GM21447 (cell line): ENCODE results near the gene CEBPA.

Experiments
- ATAC-seq: cut with Tn5 transposase; IDR thresholded peaks from one replicate; pipeline ENCODE4 v1.9.1; 2021; ENCODE audit not compliant: unreplicated experiment

The CEBPA gene

DNA sequence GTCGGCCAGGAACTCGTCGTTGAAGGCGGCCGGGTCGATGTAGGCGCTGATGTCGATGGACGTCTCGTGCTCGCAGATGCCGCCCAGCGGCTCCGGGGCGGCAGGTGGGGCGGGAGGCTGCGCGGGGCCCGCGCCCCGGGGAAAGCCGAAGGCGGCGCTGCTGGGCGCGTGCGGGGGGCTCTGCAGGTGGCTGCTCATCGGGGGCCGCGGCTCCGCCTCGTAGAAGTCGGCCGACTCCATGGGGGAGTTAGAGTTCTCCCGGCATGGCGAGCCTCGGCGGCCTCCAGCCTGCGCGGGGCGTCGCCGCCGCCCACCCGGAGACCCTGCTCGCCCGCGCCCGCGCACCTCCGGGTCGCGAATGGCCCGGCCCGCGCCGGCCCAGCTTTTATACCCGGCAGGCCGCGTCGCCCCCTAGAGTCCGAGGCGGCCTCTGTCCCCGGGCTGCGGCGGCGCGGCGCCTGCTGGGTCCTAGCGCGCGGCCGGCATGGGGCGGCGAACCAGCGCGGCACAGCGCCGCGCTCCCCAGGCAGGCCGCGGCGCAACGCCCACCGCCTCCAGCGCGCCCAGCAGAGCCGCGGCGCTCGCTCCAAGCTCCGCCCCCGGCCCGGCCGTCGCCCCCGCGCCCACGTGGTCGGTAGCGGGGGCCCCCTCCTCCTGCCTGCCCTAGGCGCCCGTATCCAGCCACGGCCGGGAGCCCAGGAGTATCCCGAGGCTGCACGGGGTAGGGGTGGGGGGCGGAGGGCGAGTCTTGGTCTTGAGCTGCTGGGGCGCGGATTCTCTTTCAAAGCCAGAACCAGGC is at the start of gene CEBPA:
Gene CEBPA (minus strand): TSS at position 360 of the 799 bp plus-strand sequence. CDS start 120 bp downstream, at position 240.
- ATAC-seq, result peak; percentile 83

- no peak for ATAC-seq
Measured at GRCh38 chr19:33350538-33351309, 48.4 kb upstream of the CEBPA start.

DNA sequence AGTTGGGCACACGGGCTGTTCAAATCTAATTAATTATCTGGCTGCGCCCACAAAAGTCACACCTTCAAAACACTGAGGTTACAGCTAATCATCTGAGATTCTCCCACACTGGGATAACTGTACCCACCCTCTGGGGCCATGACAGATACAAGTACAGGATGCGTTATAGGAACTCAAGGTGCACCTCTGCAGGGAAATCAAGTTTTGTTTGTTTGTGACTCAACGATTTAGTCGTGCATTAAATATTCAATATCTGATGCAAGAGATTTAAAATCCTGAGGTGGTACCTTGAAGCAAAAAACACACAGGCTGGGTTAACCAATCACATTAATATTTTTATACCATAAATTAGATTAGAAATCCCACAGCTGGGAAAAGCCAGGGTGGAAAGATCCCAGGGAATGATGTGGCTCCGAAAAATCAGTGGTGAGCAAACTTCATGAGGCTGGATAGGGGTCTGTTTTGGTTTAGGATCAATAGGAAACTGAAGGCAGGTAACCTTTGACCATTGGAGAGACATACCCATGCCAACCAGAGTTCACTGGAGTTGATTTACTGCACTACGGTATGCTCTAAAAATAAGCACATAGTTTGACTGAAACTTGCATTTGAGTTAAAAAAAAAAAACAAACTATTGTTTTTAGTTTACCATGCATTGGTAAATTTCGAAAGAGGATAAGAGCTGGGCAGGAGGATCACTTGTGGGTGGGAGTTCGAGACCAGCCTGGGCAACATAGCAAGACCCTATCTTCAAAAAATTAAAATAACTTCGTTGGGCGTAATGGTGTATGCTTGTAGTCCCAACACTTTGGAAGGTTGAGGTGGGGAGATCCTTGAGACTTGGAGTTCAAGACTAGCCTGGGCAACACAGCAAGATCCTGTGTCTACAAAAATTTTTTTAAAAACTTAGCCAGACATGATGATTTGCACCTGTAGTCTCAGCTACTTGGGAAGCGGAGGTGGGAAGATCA is 47.3 kb upstream of the CEBPA start:
- no peak for ATAC-seq

GRCh38 chr19:33348301-33349010 is 46.1 kb upstream of the CEBPA start:
- no peak for ATAC-seq

- no peak for ATAC-seq
Measured at GRCh38 chr19:33347300-33347699, 45.0 kb upstream of the CEBPA start.

GRCh38 chr19:33346665-33347064 is 44.3 kb upstream of the CEBPA start:
- ATAC-seq, result no peak

DNA sequence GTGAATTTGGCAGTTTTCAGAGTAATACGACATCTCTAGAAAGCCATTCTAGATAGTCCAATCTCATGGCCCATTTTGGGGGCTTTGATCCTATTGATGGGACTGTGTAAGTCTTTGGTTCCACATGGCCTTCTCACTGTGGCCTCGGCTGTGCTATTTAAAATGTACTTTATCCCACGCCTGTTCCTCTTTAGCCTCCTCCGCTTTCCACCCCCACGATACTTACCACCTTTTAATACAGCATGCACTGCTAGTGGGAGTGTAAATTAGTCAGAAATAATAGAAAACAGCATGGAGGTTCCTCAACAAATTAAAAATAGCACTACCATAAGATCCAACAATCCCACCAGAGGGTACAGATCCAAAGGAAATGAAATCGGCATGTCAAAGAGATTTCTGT is 42.8 kb upstream of the CEBPA start:
- ATAC-seq, result no peak

DNA sequence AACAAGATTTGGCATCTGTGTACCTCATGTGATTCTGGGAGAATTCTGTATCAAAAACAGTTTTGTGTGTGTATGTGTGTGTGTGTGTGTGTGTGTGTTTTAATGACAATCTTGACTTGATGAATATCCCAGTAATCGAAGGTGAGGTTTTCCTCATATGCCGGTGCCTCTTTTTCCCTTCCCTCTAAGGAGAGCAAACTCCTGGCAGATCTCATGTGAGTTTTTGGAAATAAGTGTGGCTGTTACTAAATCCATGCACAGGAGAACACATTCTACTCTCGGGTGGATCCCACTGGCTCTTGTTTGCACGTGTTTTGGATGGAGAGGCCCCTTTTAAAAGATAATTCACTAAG is 42.2 kb upstream of the CEBPA start:
- no peak for ATAC-seq

DNA sequence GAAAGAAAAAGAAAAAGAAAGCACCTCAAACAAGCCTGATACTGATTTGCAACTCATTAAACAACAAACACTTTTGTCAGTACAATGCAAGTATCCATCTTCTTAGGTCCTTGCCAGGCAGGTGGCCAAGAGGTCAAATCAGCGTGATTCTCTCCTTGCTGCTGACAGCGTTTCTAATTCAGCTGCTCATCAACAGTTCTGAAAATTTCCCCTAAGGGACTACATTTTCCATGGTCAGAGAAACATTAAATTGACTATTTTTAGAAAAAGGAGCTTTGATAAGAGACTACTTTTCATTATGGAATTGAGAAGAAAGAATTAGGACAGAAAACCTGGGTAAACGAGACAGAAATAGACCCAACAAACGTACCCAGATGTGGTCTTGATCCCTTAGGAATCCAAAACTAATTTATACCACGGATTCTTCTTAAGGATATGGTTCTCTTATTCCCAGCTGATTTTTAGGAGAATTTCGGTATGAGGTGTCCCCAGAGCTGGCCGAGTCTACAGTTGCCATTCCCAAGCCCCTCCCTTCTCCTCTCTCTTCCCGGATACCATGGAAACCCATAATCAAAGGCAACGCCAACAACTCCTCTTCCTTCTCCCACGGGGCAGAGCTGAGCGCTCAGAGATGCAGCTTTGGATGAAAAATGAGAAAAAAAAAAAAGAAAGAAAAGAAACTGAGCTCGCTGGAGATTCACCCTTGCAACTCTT is 41.7 kb upstream of the CEBPA start:
- no peak for ATAC-seq

GRCh38 chr19:33343301-33343700 is 41.0 kb upstream of the CEBPA start:
- ATAC-seq, result no peak

- ATAC-seq, result no peak
Measured at GRCh38 chr19:33340991-33341390, 38.7 kb upstream of the CEBPA start.

GRCh38 chr19:33339016-33339984 is 37.0 kb upstream of the CEBPA start:
- no peak for ATAC-seq

DNA sequence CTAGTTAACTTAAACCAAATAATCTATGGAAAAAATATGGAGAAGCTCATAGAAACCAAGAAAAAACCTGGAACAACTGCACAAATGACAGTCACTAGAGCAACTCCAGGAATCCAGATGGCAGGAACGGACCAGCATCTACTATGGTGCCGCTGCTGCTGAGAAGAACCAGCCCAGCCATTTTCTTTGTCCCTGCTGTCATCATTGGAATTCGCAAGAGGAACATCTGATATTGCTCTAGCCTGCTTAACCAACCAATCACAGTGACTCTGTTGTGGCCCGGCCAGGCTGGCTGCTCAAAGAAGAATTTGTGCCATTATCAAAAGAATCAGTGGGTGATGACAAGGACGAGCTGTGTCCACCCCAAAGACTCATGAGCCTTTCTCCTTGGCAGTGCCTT is 33.1 kb upstream of the CEBPA start:
- no peak for ATAC-seq

DNA sequence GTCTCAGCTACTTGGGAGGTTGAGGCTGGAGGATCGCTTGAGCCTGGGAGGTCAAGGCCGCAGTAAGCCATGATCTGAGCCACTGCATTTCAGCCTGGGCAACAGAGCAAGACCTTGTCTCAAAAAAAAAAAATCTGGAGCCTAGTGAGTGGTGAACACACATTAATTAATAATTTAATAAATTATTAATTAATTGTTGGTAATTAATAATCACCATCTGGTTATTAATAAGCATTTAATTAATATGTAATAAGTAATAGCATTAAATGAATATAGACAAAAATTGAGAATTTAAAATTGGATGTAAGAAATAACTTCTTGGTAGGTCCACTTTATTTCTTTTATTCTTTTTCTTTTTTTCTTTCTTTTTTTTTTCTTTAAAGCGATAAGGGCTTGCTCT is 31.9 kb upstream of the CEBPA start:
- no peak for ATAC-seq

DNA sequence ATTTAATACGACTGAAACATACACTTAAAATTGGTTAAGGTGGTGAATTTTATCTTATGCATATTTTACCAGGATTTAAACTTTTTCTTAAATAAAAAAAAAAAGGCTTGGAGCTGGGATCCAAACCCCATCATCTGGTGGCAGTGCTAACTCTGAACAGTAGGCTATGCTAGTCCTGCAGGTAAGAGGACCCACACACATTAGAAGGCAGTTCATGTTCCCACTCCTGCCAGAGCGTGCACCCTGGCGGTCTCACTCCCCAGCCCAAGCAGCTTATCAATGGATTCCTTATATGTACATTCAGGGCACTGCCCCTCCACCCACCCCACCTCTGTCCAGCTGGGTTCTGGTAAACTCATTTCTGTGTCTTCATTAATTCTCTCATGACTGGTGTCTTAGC is 31.3 kb upstream of the CEBPA start:
- ATAC-seq, result no peak

GRCh38 chr19:33333151-33333550 is 30.8 kb upstream of the CEBPA start:
- no peak for ATAC-seq

- no peak for ATAC-seq
Measured at GRCh38 chr19:33332248-33332647, 29.9 kb upstream of the CEBPA start.

DNA sequence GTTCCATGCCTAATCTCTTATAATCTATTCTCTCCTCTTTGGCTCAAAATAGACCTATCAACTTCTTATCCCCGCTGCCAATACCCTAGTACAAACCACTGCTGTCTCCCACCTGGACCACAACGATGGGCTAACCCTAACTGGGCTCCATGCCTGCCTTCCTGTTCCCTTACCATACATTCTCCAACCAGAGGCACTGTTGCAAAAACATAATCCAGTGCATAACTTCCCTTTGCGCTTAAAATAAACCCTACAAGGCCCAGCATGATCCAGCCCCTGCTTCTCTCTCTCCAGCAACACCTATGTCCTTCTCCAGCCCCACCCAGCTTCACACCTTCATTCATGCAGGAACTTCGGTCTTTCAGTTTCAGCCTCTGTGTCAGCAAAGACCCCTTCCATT is 27.4 kb upstream of the CEBPA start:
- no peak for ATAC-seq

GRCh38 chr19:33329060-33329459 is 26.7 kb upstream of the CEBPA start:
- no peak for ATAC-seq
